ENCODE data around the gene HIBCH.

DNA sequence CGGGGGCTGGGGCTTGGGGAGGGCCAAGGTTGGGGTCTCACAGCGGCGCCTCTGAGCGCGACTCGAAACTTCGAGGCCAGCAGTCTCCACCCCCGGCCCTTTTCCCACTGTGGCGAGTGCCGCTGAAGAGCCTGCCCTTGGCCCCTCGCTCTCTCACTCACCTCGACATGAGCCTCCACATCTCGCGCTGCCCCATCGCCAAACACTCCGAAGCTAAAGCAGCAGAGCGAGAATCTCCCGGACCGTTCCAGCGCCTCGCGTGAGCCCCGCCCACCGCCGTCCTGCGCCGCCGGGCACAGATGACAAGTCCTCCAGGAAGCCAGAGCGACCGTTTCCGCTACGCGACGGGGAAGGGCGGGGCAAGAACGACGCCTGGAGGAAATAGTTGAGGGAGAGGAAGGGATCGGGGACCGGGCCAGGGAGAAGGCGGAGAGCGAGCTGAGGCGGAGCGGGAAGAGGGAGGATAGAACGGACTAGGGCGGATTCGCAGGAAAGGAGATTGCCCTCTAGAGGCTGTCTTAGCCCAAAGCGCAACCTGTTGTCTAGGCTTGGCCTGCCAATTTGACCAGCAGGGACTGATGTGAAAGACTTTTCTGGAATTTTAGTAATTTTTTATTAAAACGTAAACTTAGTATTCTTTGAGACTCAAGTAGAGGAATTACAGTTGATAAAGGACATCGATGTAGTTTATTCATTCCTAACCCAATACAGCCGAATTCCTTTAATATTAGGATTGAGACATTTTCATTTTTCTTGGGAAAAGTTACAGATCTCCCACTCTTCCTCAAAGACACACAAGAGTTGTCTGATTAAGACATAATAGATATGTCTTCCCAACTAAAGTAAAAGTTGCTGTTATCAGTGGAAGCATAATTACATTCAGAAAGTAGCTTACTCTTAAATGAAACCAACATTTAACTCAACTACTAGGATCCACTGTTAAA lies at the start of gene HIBCH:
- TF ChIP-seq EZH2 (IDR thresholded peaks at IDR 0.05; ENCODE audit: borderline replicate concordance, low read length) = no peak
- TF ChIP-seq, protein P1, sequence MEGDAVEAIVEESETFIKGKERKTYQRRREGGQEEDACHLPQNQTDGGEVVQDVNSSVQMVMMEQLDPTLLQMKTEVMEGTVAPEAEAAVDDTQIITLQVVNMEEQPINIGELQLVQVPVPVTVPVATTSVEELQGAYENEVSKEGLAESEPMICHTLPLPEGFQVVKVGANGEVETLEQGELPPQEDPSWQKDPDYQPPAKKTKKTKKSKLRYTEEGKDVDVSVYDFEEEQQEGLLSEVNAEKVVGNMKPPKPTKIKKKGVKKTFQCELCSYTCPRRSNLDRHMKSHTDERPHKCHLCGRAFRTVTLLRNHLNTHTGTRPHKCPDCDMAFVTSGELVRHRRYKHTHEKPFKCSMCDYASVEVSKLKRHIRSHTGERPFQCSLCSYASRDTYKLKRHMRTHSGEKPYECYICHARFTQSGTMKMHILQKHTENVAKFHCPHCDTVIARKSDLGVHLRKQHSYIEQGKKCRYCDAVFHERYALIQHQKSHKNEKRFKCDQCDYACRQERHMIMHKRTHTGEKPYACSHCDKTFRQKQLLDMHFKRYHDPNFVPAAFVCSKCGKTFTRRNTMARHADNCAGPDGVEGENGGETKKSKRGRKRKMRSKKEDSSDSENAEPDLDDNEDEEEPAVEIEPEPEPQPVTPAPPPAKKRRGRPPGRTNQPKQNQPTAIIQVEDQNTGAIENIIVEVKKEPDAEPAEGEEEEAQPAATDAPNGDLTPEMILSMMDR (IDR thresholded peaks at IDR 0.05; ENCODE audit: low read length) = peak; percentile 61
